ENCODE results near the gene COIL.

The COIL gene

GRCh38 chr17:56994009-56994792, 33.4 kb upstream of the COIL start:
- in situ Hi-C loops (cut with HindIII; ENCODE audit: low pct_ligation_motif_present, low sequenced_read_pairs) = no loop called here
- no peak for DNase-seq
- Histone ChIP-seq H3K36me3 (replicated peaks) (peaks cover 2% of the 10 kb centered on the region), H3K27me3 (replicated peaks) (no peaks in the 10 kb centered on the region), H3K4me3 (ENCODE audit: low read depth, low read length) (no peak overlapping the region), H3K27ac (no peak overlapping the region)
- no peak for TF ChIP-seq CTCF (IDR thresholded peaks at IDR 0.05; ENCODE audit: low read depth, low read length, missing control alignments)

GRCh38 chr17:56992364-56992763, 31.5 kb upstream of the COIL start:
- TF ChIP-seq CTCF (IDR thresholded peaks at IDR 0.05; ENCODE audit: low read depth, low read length, missing control alignments) = no peak
- H3K4me3 ChIP-seq (ENCODE audit: low read depth, low read length) = no peak overlapping the region
- in situ Hi-C loops (cut with HindIII; ENCODE audit: low pct_ligation_motif_present, low sequenced_read_pairs) = no loop called here
- peaks cover 5% of the 10 kb centered on the region for H3K36me3 ChIP-seq (replicated peaks)
- no peak for DNase-seq
- no peak overlapping the region for H3K27ac ChIP-seq
- H3K27me3 ChIP-seq (replicated peaks) = no peaks in the 10 kb centered on the region

GRCh38 chr17:56988901-56989572, 28.2 kb upstream of the COIL start:
- Histone ChIP-seq H3K27ac (no peak overlapping the region), H3K27me3 (replicated peaks) (no peaks in the 10 kb centered on the region), H3K4me3 (ENCODE audit: low read depth, low read length) (no peak overlapping the region), H3K36me3 (replicated peaks) (peaks cover 3% of the 10 kb centered on the region)
- in situ Hi-C loops (cut with HindIII; ENCODE audit: low pct_ligation_motif_present, low sequenced_read_pairs) = no loop called here
- no peak for TF ChIP-seq CTCF (IDR thresholded peaks at IDR 0.05; ENCODE audit: low read depth, low read length, missing control alignments)
- no peak for DNase-seq

GRCh38 chr17:56987283-56987834, 26.5 kb upstream of the COIL start:
- Histone ChIP-seq H3K4me3 (ENCODE audit: low read depth, low read length) (no peak overlapping the region), H3K27me3 (replicated peaks) (no peaks in the 10 kb centered on the region), H3K27ac (no peak overlapping the region), H3K36me3 (replicated peaks) (peaks cover 3% of the 10 kb centered on the region)
- DNase-seq = no peak
- in situ Hi-C loops (cut with HindIII; ENCODE audit: low pct_ligation_motif_present, low sequenced_read_pairs) = no loop called here
- TF ChIP-seq CTCF (IDR thresholded peaks at IDR 0.05; ENCODE audit: low read depth, low read length, missing control alignments) = no peak

GRCh38 chr17:56985371-56986162, 24.7 kb upstream of the COIL start:
- in situ Hi-C loops (cut with HindIII; ENCODE audit: low pct_ligation_motif_present, low sequenced_read_pairs) = no loop called here
- H3K27ac ChIP-seq = no peak overlapping the region
- TF ChIP-seq CTCF (IDR thresholded peaks at IDR 0.05; ENCODE audit: low read depth, low read length, missing control alignments) = no peak
- no peak for DNase-seq
- no peaks in the 10 kb centered on the region for H3K27me3 ChIP-seq (replicated peaks)
- no peak overlapping the region for H3K4me3 ChIP-seq (ENCODE audit: low read depth, low read length)
- peaks cover 3% of the 10 kb centered on the region for H3K36me3 ChIP-seq (replicated peaks)
